Smooth muscle cell (in vitro differentiated cells): ENCODE results near the gene TCEAL3. TPM values are rescaled to one million over a fixed set of nuclear protein-coding genes. Genes with fewer than 3 reads are reported as not detected.
"Not testable (repeated sequence)": the region's sequence is repeated elsewhere in the genome, so short reads cannot be mapped to it uniquely, and the experiment has no call there.

ENCODE experiments used
- DNase-seq: peaks from one replicate; lab custom pipeline; 2025; ENCODE audit not compliant: unreplicated experiment; lab: John Stamatoyannopoulos, UW
- H2AFZ ChIP-seq: fragments of 200-600 bp; sonication (generic); 2 replicates; pipeline ENCODE4 v1.6.0; 2016; ENCODE audit warnings: antibody characterized with exemption, low read depth, mild to moderate bottlenecking
- H3F3A ChIP-seq: fragments of 200-600 bp; sonication (generic); 2 replicates; pipeline ENCODE4 v1.6.0; 2017; ENCODE audit warnings: antibody characterized with exemption, low read depth
- H3K27ac ChIP-seq: fragments of 200-600 bp; sonication (generic); 2 replicates; pipeline ENCODE4 v1.5.1; 2016; ENCODE audit warnings: low read depth, mild to moderate bottlenecking
- H3K27me3 ChIP-seq: fragments of 200-600 bp; sonication (generic); 2 replicates; pipeline ENCODE4 v1.6.1; 2016; ENCODE audit warnings: low read depth, mild to moderate bottlenecking
- H3K36me3 ChIP-seq: fragments of 200-600 bp; sonication (generic); 2 replicates; pipeline ENCODE4 v1.5.1; 2016; ENCODE audit warnings: low read depth
- H3K4me1 ChIP-seq: fragments of 200-600 bp; sonication (generic); 2 replicates; pipeline ENCODE4 v1.5.1; 2016; ENCODE audit warnings: low read depth
- H3K4me2 ChIP-seq: fragments of 200-600 bp; sonication (generic); 2 replicates; pipeline ENCODE4 v1.6.0; 2016; ENCODE audit warnings: mild to moderate bottlenecking
- H3K4me3 ChIP-seq: fragments of 200-600 bp; sonication (generic); 2 replicates; pipeline ENCODE4 v1.5.1; 2016; ENCODE audit warnings: mild to moderate bottlenecking
- H3K79me2 ChIP-seq: fragments of 200-600 bp; sonication (generic); 2 replicates; pipeline ENCODE4 v1.6.0; 2016; ENCODE audit warnings: low read depth, mild to moderate bottlenecking
- H3K9ac ChIP-seq: fragments of 200-600 bp; sonication (generic); 2 replicates; pipeline ENCODE4 v1.6.0; 2016; ENCODE audit warnings: low read depth
- H3K9me3 ChIP-seq: fragments of 200-600 bp; sonication (generic); replicated peaks from 2 replicates; pipeline ENCODE4 v1.5.1; 2016; ENCODE audit warnings: low read depth
- H4K20me1 ChIP-seq: fragments of 200-600 bp; sonication (generic); 2 replicates; pipeline ENCODE4 v1.6.0; 2016; ENCODE audit warnings: low read depth
- CTCF ChIP-seq: fragments of 200-600 bp; sonication (generic); IDR thresholded peaks from 2 replicates; pipeline ENCODE4 v1.5.1; 2017; ENCODE audit warnings: borderline replicate concordance, mild to moderate bottlenecking, antibody characterized with exemption; ENCODE audit not compliant: insufficient read depth, poor library complexity, severe bottlenecking
- WGBS: methylation state at CpG from one replicate; pipeline ENCODE4 v1.1.7; 2016; ENCODE audit warnings: low lambda C conversion rate; 5-methylcytosine and 5-hydroxymethylcytosine counted together
- polyA plus RNA-seq: library from polyadenylated mRNA; unstranded; fragments of >200 nt; fragmentation: Nextera tagmentation; extraction: Ambion mirVana; gene quantifications from 2 replicates; pipeline ENCODE4 v1.2.1, GENCODE V29; 2016
- total RNA-seq: library from RNA; depleted of rRNA; stranded (reverse); fragments of >200 nt; gene quantifications from 2 replicates; pipeline ENCODE4 v1.2.3, GENCODE V29; 2014

The TCEAL3 gene
- total and polyA plus RNA-seq, 2 experiments from 2014 or later, result 14.0 to 52.4 TPM

DNA sequence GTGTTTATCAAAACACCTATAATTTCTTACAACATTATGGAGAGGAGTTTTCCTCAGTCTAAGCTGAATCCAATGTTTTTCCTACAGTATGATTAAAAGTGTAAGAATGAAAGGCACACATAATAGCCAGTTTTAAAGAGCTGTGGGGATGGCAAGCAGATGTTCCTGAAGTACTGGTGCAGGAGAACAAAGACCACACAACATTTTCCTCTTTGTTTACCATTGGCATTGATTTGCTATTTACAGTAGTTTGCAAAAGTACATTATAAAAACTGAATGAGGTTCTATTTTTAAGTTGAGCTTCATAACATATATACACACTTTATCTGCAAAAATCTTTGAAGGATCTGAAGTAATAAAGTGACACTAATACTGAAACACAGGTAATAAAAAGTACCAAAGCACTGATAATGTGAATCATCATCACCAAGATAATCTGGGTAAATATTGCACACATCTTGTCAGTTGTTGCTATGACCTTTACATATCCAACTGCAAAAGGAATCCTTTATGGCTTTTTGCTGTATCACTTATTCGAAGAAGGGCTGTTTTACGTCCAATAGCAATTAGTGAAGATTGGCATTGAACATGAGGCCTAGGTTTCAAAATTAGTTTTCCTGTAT, 43.5 kb downstream of the TCEAL3 start:
- H3K27me3 ChIP-seq, result no peaks in the 10 kb centered on the region

GRCh38 chrX:103655230-103656000, 47.7 kb downstream of the TCEAL3 start:
- not testable (repeated sequence) for H4K20me1 ChIP-seq, H3K27me3 ChIP-seq, H3K27ac ChIP-seq, H3K4me3 ChIP-seq, H3K79me2 ChIP-seq, H3K4me2 ChIP-seq, H2AFZ ChIP-seq, H3F3A ChIP-seq, H3K4me1 ChIP-seq, DNase-seq, H3K36me3 ChIP-seq, H3K9me3 ChIP-seq, H3K9ac ChIP-seq
- WGBS, result 81% methylated on average over 7 of the region's 7 CpGs

More for the DNA sequence above, 43.5 kb downstream of the TCEAL3 start:
- Histone ChIP-seq H3K27ac (no peak overlapping the region), H3K9ac (no peak overlapping the region), H3K4me2 (no peak overlapping the region), H4K20me1 (no peaks in the 10 kb centered on the region), H3K9me3 (no peaks in the 10 kb centered on the region), H3K4me1 (no peaks in the 10 kb centered on the region), H2AFZ (no peak overlapping the region), H3K36me3 (no peaks in the 10 kb centered on the region), H3F3A (no peaks in the 10 kb centered on the region), H3K4me3 (no peak overlapping the region), H3K79me2 (no peaks in the 10 kb centered on the region)
- no peak for TF ChIP-seq CTCF
- no peak for DNase-seq
- 91% methylated on average over 2 of the region's 2 CpGs for WGBS

GRCh38 chrX:103656617-103657016, 48.9 kb downstream of the TCEAL3 start:
- H3K27me3 ChIP-seq, result no peaks in the 10 kb centered on the region
- H3K9ac ChIP-seq, result no peak overlapping the region
- no peaks in the 10 kb centered on the region for H3K4me1 ChIP-seq
- no peaks in the 10 kb centered on the region for H4K20me1 ChIP-seq
- no peak overlapping the region for H3K4me3 ChIP-seq
- no peak for DNase-seq
- no peaks in the 10 kb centered on the region for H3F3A ChIP-seq
- no peak for TF ChIP-seq CTCF
- 21% methylated on average over 3 of the region's 3 CpGs for WGBS
- no peak overlapping the region for H2AFZ ChIP-seq
- peak overlapping the region; percentile 15 for H3K27ac ChIP-seq
- H3K9me3 ChIP-seq, result no peaks in the 10 kb centered on the region
- H3K36me3 ChIP-seq, result no peaks in the 10 kb centered on the region
- no peak overlapping the region for H3K4me2 ChIP-seq
- no peaks in the 10 kb centered on the region for H3K79me2 ChIP-seq

DNA sequence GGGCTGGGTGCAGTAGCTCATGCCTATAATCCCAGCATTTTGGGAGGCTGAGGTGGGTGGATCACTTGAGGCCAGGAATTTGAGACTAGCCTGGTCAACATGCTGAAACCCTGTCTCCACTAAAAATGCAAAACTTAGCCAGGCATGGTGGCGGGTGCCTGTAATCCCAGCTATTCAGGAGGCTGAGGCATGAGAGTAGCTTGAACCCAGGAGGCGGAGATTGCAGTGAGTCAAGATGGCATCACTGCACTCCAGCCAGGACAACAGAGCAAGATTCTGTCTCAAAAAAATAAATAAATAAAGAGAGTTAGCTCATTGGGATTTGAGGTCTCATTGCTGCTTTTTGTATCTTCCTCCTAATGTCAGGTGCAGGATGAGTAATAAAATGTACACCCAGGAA, 49.3 kb downstream of the TCEAL3 start:
- not testable (repeated sequence) for H3K79me2 ChIP-seq, H2AFZ ChIP-seq, H3K4me3 ChIP-seq, H3F3A ChIP-seq, H3K4me2 ChIP-seq, H3K9me3 ChIP-seq, H4K20me1 ChIP-seq, H3K36me3 ChIP-seq, DNase-seq, H3K9ac ChIP-seq, H3K4me1 ChIP-seq, H3K27me3 ChIP-seq
- WGBS, result 88% methylated on average over 2 of the region's 2 CpGs
- peak overlapping the region; percentile 15 for H3K27ac ChIP-seq
